Measurements from ENCODE around the gene THSD4. TPM values are rescaled to one million over a fixed set of nuclear protein-coding genes. Genes with fewer than 3 reads are reported as not detected.

The THSD4 gene
- total and polyA plus RNA-seq, 2 of the 8 experiments (the other 6 are each of a cell fraction or from before 2014, with no cell fraction given), result 2.5 to 6.2 TPM

- TF ChIP-seq SP1 (IDR thresholded peaks at IDR 0.05; ENCODE audit: low read depth, low read length) (no peak), RFX5 (IDR thresholded peaks at IDR 0.05; ENCODE audit: borderline replicate concordance, low read depth, low read length) (no peak)
Observed at GRCh38 chr15:71288348-71288955, 173.2 kb downstream of the THSD4 start (continued).

Measured in H1 (cell line).